GM12873 (cell line): ENCODE measurements around the gene TMEM201.

Source experiments
- CTCF ChIP-seq: IDR thresholded peaks from 2 replicates; pipeline ENCODE4 v1.5.1; 2012; ENCODE audit warnings: low read depth, mild to moderate bottlenecking, moderate library complexity, low read length, control low read depth; ENCODE audit not compliant: insufficient read depth; ENCODE audit errors: missing control alignments

The TMEM201 gene

GRCh38 chr1:9631613-9632012 is 42.9 kb downstream of the TMEM201 start:
- no peak for TF ChIP-seq CTCF

GRCh38 chr1:9633493-9633892 is 44.8 kb downstream of the TMEM201 start:
- TF ChIP-seq CTCF: no peak

- TF ChIP-seq CTCF: no peak
Measured at GRCh38 chr1:9634582-9634981, 45.9 kb downstream of the TMEM201 start.

GRCh38 chr1:9639227-9639626 is 50.5 kb downstream of the TMEM201 start:
- TF ChIP-seq CTCF: no peak

- TF ChIP-seq CTCF: no peak
Measured at GRCh38 chr1:9643351-9644256, 54.9 kb downstream of the TMEM201 start.

GRCh38 chr1:9646037-9646436 is 57.3 kb downstream of the TMEM201 start:
- TF ChIP-seq CTCF: no peak

- TF ChIP-seq CTCF: no peak
Measured at GRCh38 chr1:9648171-9648570, 59.5 kb downstream of the TMEM201 start.
